Upper lobe of left lung (tissue), 6 donors: ENCODE measurements around the gene ALDH3A2. TPM values are rescaled to one million over a fixed set of nuclear protein-coding genes. Genes with fewer than 3 reads are reported as not detected.
A peak's percentile ranks its signal among the peaks of the same experiment; 100 is the strongest.

ENCODE experiments used
- ATAC-seq, 2 donors: fragments of 200-7000 bp; cut with Tn5 transposase; one replicate each; pipeline ENCODE4 v1.9.1; 2022; ENCODE audit warnings: mild to moderate bottlenecking in 2 of 2, moderate library complexity in 2 of 2; ENCODE audit not compliant: low FRiP score in 2 of 2
- DNase-seq, 2 donors: peaks; one replicate each; pipeline ENCODE4 v3.0.0-alpha.2; 2019 to 2020
- H3K27ac ChIP-seq, 4 donors: fragments of 200-600 bp; sonication (generic); one replicate each; pipeline ENCODE4 v1.5.1; 2016 to 2019
- H3K27me3 ChIP-seq, 4 donors: fragments of 200-600 bp; sonication (generic); one replicate each; pipeline ENCODE4 v1.5.1; 2017 to 2019
- H3K36me3 ChIP-seq, 4 donors: fragments of 200-600 bp; sonication (generic); one replicate each; pipeline ENCODE4 v1.5.1; 2016 to 2019
- H3K4me1 ChIP-seq, 4 donors: fragments of 200-600 bp; sonication (generic); one replicate each; pipeline ENCODE4 v1.5.1; 2018 to 2019
- H3K4me3 ChIP-seq, 4 donors: fragments of 200-600 bp; sonication (generic); one replicate each; pipeline ENCODE4 v1.5.1; 2017 to 2019; ENCODE audit warnings: mild to moderate bottlenecking in 2 of 4, moderate library complexity in 1 of 4
- H3K9me3 ChIP-seq, 4 donors: fragments of 200-600 bp; sonication (generic); one replicate each; pipeline ENCODE4 v1.5.1; 2018 to 2019
- CTCF ChIP-seq, 6 experiments: fragments of 450-650 bp in 4 of 6; fragments of 200-600 bp in 2 of 6; sonication (generic) in 2 of 6; IDR thresholded peaks; one replicate each; pipeline ENCODE4 v1.5.1; 2016 to 2019; ENCODE audit warnings: antibody characterized with exemption in 6 of 6
- EP300 ChIP-seq, 4 donors: sonication (generic); formaldehyde crosslinking; IDR thresholded peaks; one replicate each; pipeline ENCODE4 v1.5.1; 2017; ENCODE audit warnings: antibody characterized with exemption in 4 of 4, control low read depth in 2 of 4
- POLR2A ChIP-seq, 4 donors: fragments of 450-650 bp; IDR thresholded peaks; one replicate each; pipeline ENCODE4 v1.5.1; 2016 to 2017; ENCODE audit warnings: antibody characterized with exemption in 4 of 4, mild to moderate bottlenecking in 2 of 4
- POLR2AphosphoS5 ChIP-seq, 2 donors: sonication (generic); formaldehyde crosslinking; IDR thresholded peaks; one replicate each; pipeline ENCODE4 v1.5.1; 2017; ENCODE audit warnings: antibody characterized with exemption in 2 of 2
- WGBS, 2 donors: methylation state at CpG; one replicate each; pipeline ENCODE4 v1.1.5; 2017 to 2018; 5-methylcytosine and 5-hydroxymethylcytosine counted together
- total RNA-seq, 6 donors: library from RNA; depleted of rRNA in 4 of 6; stranded (reverse); fragments of >200 nt in 4 of 6; gene quantifications; one replicate each; pipeline versions ENCODE4 v1.1.0 to v1.2.1, GENCODE V29; 2016 to 2021
- donor health status: DM: no; HTN: no; CAD: no; lungs with moderate emphysema.
- donor health status: DM: no; HTN: yes; CAD: no; lungs with severe emphysema.

Gene ALDH3A2
- total RNA-seq, 6 donors from 2014 or later, result 116 to 313 (median 194) TPM

- Histone ChIP-seq H3K27me3 (no peaks in the 10 kb centered on the region), H3K27ac (peak overlapping the region in 3 of 4 donors; percentile 24 to 56 (median 28)), H3K4me1 (peaks cover 29 to 44% (median 39%) of the 10 kb centered on the region in 4 donors), H3K36me3 (peaks cover 12 to 47% (median 26%) of the 10 kb centered on the region in 4 donors), H3K4me3 (no peak overlapping the region), H3K9me3 (no peaks in the 10 kb centered on the region)
- WGBS, 2 donors, result 40 to 47% methylated on average over 3 of the region's 3 CpGs
- TF ChIP-seq POLR2AphosphoS5 (IDR thresholded peaks at IDR 0.05), result no peak
- DNase-seq (no peak), ATAC-seq (no peak)
Observed at GRCh38 chr17:19652595-19652994, 4.0 kb downstream of the ALDH3A2 start.

- DNase-seq (peak in 1 of 2 donors; percentile 75), ATAC-seq (no peak)
- Histone ChIP-seq H3K9me3 (no peaks in the 10 kb centered on the region), H3K27ac (no peak overlapping the region), H3K4me3 (no peak overlapping the region), H3K27me3 (no peaks in the 10 kb centered on the region), H3K36me3 (peaks cover 16 to 59% (median 26%) of the 10 kb centered on the region in 4 donors), H3K4me1 (peaks cover 26 to 37% (median 34%) of the 10 kb centered on the region in 4 donors)
- TF ChIP-seq POLR2A (IDR thresholded peaks at IDR 0.05) (no peak), EP300 (IDR thresholded peaks at IDR 0.05) (no peak), CTCF (IDR thresholded peaks at IDR 0.05) (no peak), POLR2AphosphoS5 (IDR thresholded peaks at IDR 0.05) (no peak)
- WGBS, 2 donors, result 94 to 98% methylated on average over 8 to 21 of the region's 30 CpGs
Observed at GRCh38 chr17:19654342-19654886, 5.9 kb downstream of the ALDH3A2 start.

GRCh38 chr17:19654896-19655295 lies 6.3 kb downstream of the ALDH3A2 start:
- Histone ChIP-seq H3K9me3 (no peaks in the 10 kb centered on the region), H3K27me3 (no peaks in the 10 kb centered on the region), H3K27ac (no peak overlapping the region), H3K36me3 (peaks cover 16 to 59% (median 26%) of the 10 kb centered on the region in 4 donors), H3K4me1 (peaks cover 21 to 36% (median 31%) of the 10 kb centered on the region in 4 donors), H3K4me3 (no peak overlapping the region)
- DNase-seq (no peak), ATAC-seq (no peak)
- TF ChIP-seq POLR2AphosphoS5 (IDR thresholded peaks at IDR 0.05) (no peak), POLR2A (IDR thresholded peaks at IDR 0.05) (no peak), CTCF (IDR thresholded peaks at IDR 0.05) (no peak), EP300 (IDR thresholded peaks at IDR 0.05) (no peak)
- 86 to 89% methylated on average over 4 of the region's 4 CpGs for WGBS, 2 donors

GRCh38 chr17:19656336-19656735 lies 7.8 kb downstream of the ALDH3A2 start:
- no peaks in the 10 kb centered on the region for H3K9me3 ChIP-seq
- TF ChIP-seq EP300 (IDR thresholded peaks at IDR 0.05), result no peak
- no peak for TF ChIP-seq CTCF (IDR thresholded peaks at IDR 0.05)
- no peak for TF ChIP-seq POLR2A (IDR thresholded peaks at IDR 0.05)
- TF ChIP-seq POLR2AphosphoS5 (IDR thresholded peaks at IDR 0.05), result no peak
- DNase-seq, result no peak
- no peak for ATAC-seq
- WGBS, 2 donors, result 70% methylated on average over 4 of the region's 4 CpGs
- peaks cover 16 to 69% (median 26%) of the 10 kb centered on the region in 4 donors for H3K36me3 ChIP-seq
- H3K4me1 ChIP-seq, result peaks cover 10 to 30% (median 23%) of the 10 kb centered on the region in 4 donors
- H3K27ac ChIP-seq, result no peak overlapping the region
- H3K4me3 ChIP-seq, result no peak overlapping the region
- no peaks in the 10 kb centered on the region for H3K27me3 ChIP-seq

- H3K4me1 ChIP-seq, result peaks cover 3 to 24% (median 17%) of the 10 kb centered on the region in 4 donors
- TF ChIP-seq POLR2AphosphoS5 (IDR thresholded peaks at IDR 0.05), result no peak
- no peak for TF ChIP-seq EP300 (IDR thresholded peaks at IDR 0.05)
- no peak for TF ChIP-seq POLR2A (IDR thresholded peaks at IDR 0.05)
- TF ChIP-seq CTCF (IDR thresholded peaks at IDR 0.05), result no peak
- peaks cover 16 to 74% (median 29%) of the 10 kb centered on the region in 4 donors for H3K36me3 ChIP-seq
- no peak overlapping the region for H3K27ac ChIP-seq
- no peak for DNase-seq
- H3K4me3 ChIP-seq, result no peak overlapping the region
- H3K27me3 ChIP-seq, result no peaks in the 10 kb centered on the region
- WGBS, 2 donors, result 61 to 63% methylated on average over 3 to 4 of the region's 4 CpGs
- no peak for ATAC-seq
- H3K9me3 ChIP-seq, result no peaks in the 10 kb centered on the region
Observed at GRCh38 chr17:19656851-19657581, 8.5 kb downstream of the ALDH3A2 start.
